HG03457 (cell line): ENCODE data around the gene PRRT2.
A peak's percentile ranks its signal among the peaks of the same experiment; 100 is the strongest.
"Not testable (repeated sequence)": the region's sequence is repeated elsewhere in the genome, so short reads cannot be mapped to it uniquely, and the experiment has no call there.

Experiments used
- ATAC-seq: cut with Tn5 transposase; IDR thresholded peaks from one replicate; pipeline ENCODE4 v1.9.1; 2021; ENCODE audit warnings: moderate number of reproducible peaks; ENCODE audit not compliant: unreplicated experiment

PRRT2 gene

DNA sequence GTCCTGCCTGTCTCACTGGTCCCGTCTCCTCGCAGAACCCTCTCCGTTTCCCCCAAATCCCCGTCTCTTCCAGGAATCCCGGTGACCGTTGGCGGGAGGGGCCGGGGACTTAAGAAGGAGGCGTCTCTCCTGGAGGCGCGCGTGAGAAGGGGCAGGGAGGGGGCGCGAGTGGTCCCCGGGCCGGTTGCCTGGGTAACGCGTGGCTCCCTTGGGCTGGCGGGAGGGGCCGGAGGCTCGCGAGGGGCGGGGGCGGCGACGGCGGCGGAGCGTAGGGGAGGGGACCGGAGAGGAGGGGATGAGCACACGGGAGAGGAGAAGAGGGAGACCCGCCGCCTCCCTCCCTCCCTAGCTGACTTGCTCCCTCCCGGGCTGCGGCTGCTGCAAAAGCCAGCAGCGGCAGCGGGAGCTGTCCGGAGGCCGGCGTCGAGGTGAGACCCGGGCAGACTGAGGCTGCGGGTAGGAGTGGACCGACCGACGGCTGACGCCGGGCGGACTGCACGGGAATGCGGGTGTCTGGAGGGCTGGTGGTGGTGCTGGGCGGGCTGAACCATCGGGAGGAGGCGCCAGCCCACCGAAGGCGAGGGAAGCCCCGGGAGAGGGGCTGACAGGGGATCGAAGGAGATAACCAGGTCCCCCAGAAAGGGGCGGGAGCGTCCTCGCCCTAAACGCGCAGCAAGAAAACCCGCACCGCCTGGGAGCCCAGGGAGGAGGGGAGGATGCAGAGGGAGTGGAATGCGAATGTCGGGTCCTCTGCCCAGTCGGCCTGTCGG is at the start of gene PRRT2:
Gene PRRT2, plus strand, starts transcription at position 298 of the 770 bp plus-strand sequence. CDS start 862 bp downstream, outside the sequence.
- ATAC-seq = no peak

DNA sequence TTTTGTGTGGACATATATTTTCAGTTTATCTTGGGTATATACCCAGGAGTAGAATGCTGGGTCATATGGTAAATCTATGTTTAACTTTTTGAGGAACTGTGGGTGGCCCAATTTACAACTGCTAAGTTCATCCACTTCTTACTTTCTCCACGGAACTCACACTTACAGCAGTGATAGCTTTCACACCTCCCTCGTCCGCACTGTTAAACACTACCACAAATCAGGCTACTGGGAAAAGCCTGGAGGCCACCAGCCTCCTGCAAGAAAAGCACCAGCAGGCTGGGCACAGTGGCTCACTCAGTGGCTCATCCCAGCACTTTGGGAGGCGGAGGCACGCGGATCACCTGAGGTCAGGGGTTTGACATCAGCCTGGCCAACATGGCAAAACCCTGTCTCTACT is 48.7 kb upstream of the PRRT2 start:
- ATAC-seq = no peak

DNA sequence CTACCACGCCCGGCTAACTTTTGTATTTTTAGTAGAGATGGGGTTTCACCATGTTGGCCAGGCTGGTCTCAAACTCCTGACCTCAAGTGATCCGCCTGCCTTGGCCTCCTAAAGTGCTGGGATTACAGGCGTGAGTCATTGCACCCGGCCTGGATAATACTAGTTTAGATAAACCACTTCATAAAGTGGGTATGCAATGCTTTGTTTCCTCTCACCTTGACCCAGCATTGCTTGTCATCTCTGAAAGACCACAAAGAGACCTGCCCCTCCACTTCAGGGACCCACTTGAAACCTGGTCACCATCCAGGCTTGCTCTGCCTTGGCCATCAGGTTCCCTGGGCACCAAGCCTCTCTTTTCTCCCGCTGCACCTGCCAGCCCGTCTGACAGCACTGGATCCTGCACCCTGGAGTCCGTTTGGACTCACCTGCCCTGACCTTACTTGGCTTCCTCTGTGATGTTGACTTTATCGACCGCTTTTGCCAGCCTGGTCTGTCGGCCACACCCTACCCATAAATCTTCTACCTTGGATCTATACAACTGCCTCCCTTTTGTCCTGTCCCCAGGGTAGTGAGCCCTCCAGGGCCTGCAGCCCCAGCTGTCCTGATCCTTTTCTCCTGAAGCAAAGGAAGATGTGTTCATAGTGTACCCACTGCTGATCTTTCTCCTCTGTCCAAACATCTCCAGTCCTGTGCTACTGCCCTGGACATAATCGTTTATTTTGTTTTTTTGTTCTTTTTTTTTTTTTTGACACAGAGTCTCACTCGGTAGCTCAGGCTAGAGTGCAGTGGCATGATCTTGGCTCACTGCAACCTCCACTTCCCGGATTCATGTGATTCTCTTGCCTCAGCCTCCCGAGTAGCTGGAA is 46.6 kb upstream of the PRRT2 start:
- no peak for ATAC-seq

DNA sequence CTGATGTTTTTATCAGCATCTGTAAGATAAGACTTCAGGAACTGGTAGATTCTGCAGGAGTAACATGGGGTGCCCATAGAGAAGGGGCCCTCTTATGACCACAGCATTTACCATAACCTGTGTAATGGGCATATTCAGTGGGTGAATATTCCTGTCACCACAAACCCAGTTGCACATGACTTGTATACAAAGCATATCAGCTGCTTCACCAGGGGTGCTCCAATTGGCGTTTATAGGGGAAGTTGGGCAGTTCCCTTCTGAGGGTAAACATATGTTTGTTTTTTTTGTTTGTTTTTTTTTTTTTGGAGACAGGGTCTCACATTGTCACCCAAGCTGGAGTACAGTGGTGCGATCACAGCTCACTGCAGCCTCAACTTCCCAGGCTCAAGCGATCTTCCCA is 45.4 kb upstream of the PRRT2 start:
- ATAC-seq = no peak

DNA sequence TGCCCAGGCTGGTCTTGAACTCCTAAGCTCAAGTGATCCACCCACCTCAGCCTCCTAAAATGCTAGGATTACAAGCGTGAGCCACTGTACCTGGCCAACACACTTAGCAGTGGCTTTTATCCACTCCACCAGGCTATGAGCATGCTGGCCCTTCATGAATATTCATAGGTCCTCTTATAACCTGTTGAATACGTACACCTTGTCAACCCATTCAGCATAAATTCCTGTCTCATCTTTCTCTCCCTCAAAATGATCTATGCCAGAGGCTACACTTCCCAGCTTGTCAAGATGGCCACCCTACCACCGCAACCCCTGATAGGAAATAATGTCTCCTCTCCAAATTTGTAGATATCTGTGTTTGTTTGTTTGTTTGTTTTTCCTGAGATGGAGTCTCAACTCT is 44.9 kb upstream of the PRRT2 start:
- no peak for ATAC-seq

DNA sequence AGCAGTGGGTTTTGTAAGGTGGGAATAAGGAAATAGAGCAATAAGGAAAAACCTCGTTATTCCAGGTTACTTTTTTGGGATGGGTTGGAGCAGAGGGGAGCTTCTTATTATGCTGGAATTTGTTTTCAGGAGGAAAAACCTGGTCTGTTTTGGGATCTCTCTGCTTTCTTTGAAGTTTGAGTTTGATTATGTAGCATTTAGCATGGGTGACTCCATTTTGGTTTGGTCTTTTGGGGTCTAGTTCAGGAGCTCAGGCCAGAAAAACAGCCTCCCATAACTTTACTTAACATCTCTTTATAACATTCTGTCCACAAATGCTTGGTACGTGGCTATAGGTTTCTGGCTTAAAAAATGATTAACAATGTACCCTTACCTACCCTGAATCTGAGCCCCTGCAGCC is 42.5 kb upstream of the PRRT2 start:
- ATAC-seq = no peak

DNA sequence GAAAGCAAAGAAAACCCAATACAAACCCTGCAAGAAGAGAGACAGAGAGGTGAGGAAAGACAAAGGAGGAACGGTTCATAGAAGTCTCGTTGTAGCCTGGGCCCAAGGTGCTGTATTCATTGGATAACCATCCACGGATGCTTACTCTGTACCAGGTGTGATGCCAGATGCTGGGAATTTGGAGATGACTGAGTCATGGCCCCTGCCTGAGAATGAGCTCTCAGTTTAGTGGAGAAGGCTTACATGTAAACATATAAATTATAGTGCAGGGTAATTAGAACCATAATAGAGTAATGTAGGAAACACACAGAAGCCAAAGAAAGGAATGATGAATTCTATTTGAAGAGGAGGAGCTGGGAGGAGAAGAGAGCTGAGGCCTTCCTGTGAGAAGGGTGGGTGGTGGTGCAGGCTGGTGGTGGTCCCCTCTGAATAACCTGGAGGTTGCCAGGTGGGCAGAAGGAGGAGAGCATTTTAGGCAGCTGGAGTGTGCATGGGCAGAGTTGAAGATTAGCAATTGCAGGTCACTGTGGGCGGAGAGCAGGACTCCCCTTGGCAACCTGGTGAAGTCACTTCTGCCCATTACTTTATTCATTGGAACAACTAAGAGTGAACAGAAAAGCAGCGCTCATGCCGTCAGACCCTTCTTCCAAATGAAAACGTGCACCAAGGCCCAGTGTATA is 41.6 kb upstream of the PRRT2 start:
- no peak for ATAC-seq

DNA sequence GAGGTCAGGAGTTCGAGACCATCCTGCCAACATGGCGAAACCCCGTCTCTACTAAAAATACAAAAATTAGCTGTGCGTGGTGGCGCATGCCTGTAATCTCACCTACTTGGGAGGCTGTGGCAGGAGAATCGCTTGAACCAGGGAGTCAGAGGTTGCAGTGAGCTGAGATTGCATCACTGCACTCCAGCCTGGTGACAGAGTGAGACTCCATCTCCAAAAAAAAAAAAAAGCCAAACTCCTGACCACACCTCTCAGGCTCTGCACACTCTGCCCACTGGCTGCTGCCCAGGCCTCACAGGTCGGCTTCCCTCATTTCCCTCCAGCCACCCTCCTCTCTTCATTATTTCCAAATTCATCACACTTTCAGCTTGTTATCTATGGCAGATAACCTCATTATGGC is 39.7 kb upstream of the PRRT2 start:
- ATAC-seq = not testable (repeated sequence)

DNA sequence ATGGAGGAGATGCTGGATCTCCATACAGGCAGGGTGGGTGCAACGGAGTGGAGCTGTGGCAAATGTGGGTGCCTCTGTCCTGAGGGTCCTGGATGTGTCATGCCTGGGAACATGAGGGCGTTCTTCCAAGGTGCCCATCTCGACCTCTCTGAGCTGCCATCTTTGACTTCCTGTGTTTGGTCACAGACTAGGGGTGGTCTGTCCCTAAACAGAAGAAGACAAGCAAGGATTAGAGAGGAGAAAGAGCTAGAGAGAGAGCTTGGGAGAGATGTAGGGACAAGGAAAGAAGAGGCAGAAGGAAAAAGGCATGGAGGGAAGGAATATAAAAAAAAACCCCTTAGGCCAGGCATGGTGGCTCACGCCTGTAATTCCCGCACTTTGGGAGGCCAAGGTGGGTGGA is 37.3 kb upstream of the PRRT2 start:
- no peak for ATAC-seq

DNA sequence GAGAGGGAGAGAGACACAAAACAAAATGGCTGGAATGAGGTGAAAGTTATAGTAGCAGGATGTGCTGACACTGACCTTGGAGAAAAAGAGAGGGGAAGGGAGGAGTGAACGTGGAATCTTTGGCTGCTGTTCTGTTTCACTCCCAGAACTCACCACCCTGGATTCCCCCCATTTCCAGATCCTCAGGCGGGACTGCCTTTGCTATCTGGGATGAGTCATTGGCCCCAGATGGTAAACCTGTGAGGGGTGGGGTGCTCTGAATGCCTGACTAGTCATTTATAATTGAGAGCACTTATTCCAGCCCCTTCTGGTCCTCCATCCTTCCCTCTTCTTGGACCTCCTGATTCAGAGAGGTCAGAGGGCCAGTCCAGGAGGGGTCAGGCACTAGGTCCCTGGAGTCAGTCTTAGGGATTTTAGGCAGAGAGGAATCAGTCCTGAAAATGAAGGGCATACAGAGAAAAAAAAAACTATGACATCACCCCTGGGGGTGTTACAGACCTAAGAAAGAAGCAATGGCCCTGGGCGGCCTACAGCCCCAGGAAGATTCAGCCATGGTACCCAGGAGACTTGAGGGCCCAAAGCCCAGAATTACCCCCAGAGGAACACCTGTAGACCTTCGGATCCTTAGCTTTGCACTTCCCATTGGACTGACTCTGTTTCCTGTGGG is 36.1 kb upstream of the PRRT2 start:
- no peak for ATAC-seq

DNA sequence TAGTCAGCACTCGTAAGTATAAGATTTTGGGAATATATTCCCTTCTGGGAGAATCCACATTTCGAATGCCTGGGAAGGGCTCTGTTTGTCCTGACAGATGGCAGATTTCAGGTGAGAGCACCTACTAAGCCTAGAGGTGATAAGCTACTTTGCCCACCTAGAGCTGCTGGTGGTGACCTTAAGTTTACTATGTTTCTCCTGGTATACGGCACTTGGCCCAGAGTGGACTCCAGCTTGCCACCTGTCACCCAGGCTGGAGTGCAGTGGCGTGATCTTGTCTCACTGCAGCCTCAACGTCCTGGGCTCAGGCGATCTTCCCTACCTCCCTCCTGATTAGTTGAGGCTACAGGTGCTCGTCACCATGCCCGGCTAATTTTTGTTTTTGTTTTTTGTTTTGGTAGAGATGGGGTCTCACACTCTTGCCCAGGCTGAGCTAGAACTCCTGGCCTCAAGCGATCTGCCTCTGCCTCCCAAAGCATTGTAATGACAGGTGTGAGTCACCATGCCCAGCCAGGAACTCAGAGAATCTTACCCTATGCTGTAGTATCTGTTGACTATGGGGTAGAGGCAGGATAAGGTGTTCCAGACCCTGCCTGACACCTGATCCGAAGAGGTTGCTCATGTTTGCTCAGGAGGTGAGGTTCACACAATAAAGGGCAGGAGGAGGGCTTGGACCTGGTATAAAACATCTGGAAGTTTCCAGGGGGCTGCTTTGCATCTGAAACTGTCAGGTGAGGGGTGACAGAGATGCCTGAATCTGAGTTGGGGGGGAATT is 34.2 kb upstream of the PRRT2 start, which contains the start of gene ZG16:
Gene ZG16, plus strand, starts transcription at position 681 of the 775 bp plus-strand sequence. CDS start 1,011 bp downstream, outside the sequence.
- no peak for ATAC-seq

DNA sequence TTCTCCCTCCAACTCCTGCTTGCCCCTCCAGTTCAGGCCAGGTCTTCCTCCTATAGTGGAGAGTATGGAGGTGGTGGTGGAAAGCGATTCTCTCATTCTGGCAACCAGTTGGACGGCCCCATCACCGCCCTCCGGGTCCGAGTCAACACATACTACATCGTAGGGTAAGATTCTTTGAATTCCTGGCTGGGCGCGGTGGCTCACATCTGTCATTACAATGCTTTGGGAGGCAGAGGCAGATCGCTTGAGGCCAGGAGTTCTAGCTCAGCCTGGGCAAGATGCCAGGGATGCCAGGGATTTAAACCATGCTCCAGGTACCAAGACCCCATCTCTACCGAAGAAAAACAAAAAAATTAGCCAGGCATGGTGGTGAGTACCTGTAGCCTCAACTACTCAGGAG is 32.5 kb upstream of the PRRT2 start:
- no peak for ATAC-seq

DNA sequence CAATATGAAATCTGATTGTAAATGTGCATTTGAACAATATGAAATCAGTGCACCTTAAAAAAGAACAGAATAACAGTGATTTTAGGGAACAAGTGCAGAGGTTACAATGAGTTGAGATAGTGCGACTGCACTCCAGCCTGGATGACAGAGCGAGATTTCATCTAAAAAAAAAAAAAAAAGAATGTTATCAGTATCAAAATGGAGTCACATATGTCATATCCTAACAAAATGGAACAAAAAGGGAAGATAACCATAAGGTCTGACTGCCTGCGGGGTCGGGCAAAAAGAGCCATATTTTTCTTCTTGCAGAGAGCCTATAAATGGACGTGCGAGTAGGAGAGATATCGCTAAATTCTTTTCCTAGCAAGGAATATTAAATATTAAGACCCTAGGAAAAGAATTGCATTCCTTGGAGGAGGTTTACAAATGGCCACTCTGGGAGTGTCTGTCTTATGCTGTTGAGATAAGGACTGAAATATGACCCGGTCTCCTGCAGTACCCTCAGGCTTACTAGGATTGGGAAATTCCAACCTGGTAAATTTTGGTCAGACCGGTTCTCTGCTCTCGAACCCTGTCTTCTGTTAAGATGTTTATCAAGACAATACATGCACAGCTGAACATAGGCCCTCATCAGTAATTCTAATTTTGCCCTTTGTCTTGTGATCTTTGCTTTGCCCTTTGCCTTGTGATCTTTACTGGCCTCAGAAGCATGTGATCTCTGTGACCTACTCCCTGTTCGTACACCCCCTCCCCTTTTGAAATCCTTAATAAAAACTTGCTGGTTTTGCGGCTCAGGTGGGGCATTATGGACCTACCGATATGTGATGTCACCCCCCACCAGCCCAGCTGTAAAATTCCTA is 28.7 kb upstream of the PRRT2 start:
- ATAC-seq = not testable (repeated sequence)

DNA sequence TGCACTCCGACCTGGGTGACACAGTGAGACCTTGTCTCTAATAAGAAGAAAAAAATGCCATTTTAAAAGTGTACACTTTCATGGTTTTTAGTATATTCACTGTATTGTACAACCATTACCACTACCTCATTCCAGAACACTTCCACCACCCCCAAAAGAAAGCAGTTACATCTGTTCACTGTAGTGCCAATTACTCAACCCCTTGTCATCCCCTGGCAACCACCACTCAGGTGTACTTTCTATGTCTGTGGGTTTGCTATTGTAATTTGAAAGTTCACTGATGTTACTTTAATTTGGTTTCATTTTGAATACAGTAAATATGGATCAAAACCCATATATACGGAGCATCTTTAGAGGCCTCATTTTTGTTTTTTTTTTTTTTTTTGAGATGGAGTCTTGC is 27.8 kb upstream of the PRRT2 start:
- ATAC-seq = no peak

DNA sequence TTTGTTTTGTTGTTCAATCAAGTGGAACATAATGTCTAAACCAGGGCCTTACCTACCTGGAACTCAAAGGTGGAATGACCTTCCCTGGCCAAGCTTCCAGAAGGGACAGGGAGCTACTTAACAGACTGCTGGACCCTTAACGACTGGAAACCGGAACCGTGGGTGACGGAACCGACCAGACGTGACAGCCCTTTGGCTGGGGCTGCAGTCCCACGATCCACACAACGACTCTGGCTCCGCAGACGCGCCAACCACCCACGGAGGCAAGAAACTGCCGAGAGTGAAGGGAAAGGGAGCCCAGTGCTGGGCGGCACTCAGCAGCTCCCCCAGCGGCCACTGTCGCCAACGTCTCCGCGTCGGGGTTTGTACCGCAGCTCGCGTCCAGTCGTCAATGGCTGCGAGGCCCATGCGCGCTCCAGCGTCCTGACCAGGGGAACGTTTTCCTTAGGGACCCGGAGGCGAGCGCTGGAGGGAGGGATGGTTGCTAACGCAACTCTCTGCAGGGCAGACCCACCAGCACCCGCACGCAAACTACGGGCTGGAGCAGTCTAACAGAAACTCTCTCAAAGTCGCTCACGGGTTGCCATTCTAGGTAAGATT is 27.0 kb upstream of the PRRT2 start:
- ATAC-seq = no peak

DNA sequence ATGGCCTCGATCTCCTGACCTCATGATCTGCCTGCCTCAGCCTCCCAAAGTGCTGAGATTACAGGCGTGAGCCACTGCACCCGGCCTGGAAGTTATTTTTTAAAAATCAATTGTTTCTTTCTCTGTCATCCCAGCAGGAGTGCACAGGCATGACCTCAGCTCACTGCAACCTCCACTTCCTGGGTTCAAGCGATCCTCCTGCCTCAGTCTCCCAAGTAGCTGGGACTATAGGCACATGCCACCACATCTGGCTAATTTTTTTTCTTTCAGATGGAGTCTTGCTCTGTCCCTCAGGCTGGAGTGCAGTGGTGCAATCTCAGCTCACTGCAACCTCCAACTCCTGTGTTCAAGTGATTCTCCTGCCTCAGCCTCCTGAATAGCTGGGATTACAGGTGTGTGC is 24.8 kb upstream of the PRRT2 start:
- ATAC-seq = not testable (repeated sequence)

DNA sequence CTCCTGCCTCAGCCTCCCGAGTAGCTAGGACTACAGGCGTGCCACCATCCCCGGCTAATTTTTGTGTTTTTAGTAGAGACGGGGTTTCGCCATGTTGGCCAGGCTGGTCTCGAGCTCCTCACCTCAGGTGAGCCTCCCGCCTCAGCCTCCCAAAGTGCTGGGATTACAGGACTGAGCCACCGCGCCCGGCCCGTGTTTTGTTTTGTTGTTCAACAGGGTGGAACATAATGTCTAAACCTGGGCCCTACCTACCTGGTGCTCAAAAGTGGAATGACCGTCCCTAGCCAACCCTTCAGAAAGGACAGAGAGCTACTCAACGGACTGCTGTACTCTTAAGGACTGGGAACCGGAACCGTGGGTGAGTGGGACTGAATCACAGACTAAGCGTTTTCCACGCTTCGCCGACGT is 22.2 kb upstream of the PRRT2 start:
- no peak for ATAC-seq

DNA sequence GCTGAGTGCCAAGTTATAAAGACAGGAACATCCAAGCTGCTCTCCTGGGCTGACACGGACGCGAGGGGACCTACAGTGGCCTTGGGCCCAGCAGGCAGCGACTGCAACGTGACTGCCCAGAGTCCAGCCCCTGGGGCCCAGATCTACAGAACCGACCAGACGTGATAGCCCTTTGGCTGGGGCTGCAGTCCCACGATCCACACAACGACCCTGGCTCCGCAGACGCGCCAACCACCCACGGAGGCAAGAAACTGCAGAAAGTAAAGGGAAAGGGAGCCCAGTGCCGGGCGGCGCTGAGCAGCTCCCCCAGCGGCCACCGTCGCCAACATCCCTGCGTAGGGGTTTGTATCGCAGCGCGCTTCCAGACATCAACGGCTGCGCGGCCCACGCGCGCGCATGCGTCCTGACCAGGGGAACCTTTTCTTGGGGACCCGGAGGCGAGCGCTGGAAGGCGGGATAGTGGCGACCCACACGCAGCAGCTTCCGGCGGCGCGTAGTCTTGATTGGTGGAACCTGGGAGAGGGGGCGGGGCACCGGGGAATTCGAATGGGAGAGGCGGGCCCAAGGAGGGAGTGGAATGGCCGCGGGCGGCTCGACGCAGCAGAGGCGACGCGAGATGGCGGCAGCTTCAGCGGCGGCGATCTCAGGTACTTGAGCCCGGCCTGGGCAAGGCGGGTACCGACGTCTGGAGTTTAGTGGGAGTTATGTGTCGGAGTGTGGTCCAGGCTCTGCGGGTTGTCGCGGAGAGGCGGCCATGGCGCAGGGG is 21.6 kb upstream of the PRRT2 start, which contains the start of gene KIF22:
Gene KIF22, plus strand, starts transcription at position 569 of the 766 bp plus-strand sequence. Its CDS starts 9 bp downstream, at position 578.
- ATAC-seq = peak; percentile 83
